ENCODE measurements around the gene NOS1AP.
"Not testable (repeated sequence)": the region's sequence is repeated elsewhere in the genome, so short reads cannot be mapped to it uniquely, and the experiment has no call there.

The NOS1AP gene

GRCh38 chr1:162079030-162079429 is 9.5 kb downstream of the NOS1AP start:
- Histone ChIP-seq H2BK5ac (ENCODE audit: low read depth, low read length, poor library complexity, severe bottlenecking) (no peak overlapping the region), H3K14ac (ENCODE audit: low read length in 2 of 2) (no peak overlapping the region), H2BK120ac (ENCODE audit: low read depth, low read length) (no peak overlapping the region), H3K9me3 (ENCODE audit: control insufficient read depth, low read length) (peaks cover 17% of the 10 kb centered on the region), H3K4ac (ENCODE audit: low read depth in 1 of 2, low read length in 2 of 2) (no peak overlapping the region), H4K91ac (ENCODE audit: low read length) (no peak overlapping the region), H3K27ac (ENCODE audit: low read length, poor library complexity, severe bottlenecking) (no peak overlapping the region), H3K79me1 (replicated peaks; ENCODE audit: low read length, poor library complexity, severe bottlenecking) (no peaks in the 10 kb centered on the region), H3K23ac (ENCODE audit: low read length in 2 of 2) (no peak overlapping the region), H3K4me2 (ENCODE audit: low read length, poor library complexity, severe bottlenecking) (no peak overlapping the region), H4K8ac (ENCODE audit: low read length) (no peak overlapping the region), H3K4me3 (ENCODE audit: insufficient read depth in 1 of 2, low read depth in 1 of 2, low read length in 2 of 2) (no peak overlapping the region), H2AK5ac (ENCODE audit: low read length, severe bottlenecking) (no peak overlapping the region), H2BK12ac (ENCODE audit: low read length in 2 of 2) (no peak overlapping the region), H3K27me3 (ENCODE audit: control insufficient read depth in 1 of 2, insufficient read depth in 1 of 2, low read length in 2 of 2) (peaks cover 0 to 32% of the 10 kb centered on the region in 2 experiments), H2AFZ (ENCODE audit: low read depth, low read length) (no peak overlapping the region), H3K9ac (ENCODE audit: low read length) (no peak overlapping the region), H3K4me1 (ENCODE audit: control insufficient read depth, insufficient read depth, low read depth, low read length) (peaks cover 5% of the 10 kb centered on the region), H3K18ac (ENCODE audit: low read depth in 1 of 2, low read length in 2 of 2) (no peak overlapping the region), H2BK15ac (ENCODE audit: low read depth, poor library complexity, severe bottlenecking) (no peak overlapping the region), H3K36me3 (ENCODE audit: control insufficient read depth in 1 of 2, insufficient read depth in 2 of 2, low read depth in 1 of 2, low read length in 2 of 2) (no peaks in the 10 kb centered on the region)
- 89% methylated on average over 1 of the region's 1 CpG for WGBS
- DNase-seq, result no peak

- Histone ChIP-seq H2BK15ac (ENCODE audit: low read depth, poor library complexity, severe bottlenecking) (no peak overlapping the region), H2BK120ac (ENCODE audit: low read depth, low read length) (no peak overlapping the region), H4K8ac (ENCODE audit: low read length) (no peak overlapping the region), H3K23ac (ENCODE audit: low read length in 2 of 2) (no peak overlapping the region), H3K79me1 (replicated peaks; ENCODE audit: low read length, poor library complexity, severe bottlenecking) (no peaks in the 10 kb centered on the region), H3K4me3 (ENCODE audit: insufficient read depth in 1 of 2, low read depth in 1 of 2, low read length in 2 of 2) (no peak overlapping the region), H2AFZ (ENCODE audit: low read depth, low read length) (no peak overlapping the region), H3K36me3 (ENCODE audit: control insufficient read depth in 1 of 2, insufficient read depth in 2 of 2, low read depth in 1 of 2, low read length in 2 of 2) (no peaks in the 10 kb centered on the region), H3K9ac (ENCODE audit: low read length) (no peak overlapping the region), H3K4me1 (ENCODE audit: control insufficient read depth, insufficient read depth, low read depth, low read length) (peaks cover 5% of the 10 kb centered on the region), H2BK5ac (ENCODE audit: low read depth, low read length, poor library complexity, severe bottlenecking) (no peak overlapping the region), H3K9me3 (ENCODE audit: control insufficient read depth, low read length) (peaks cover 1% of the 10 kb centered on the region), H2AK5ac (ENCODE audit: low read length, severe bottlenecking) (no peak overlapping the region), H3K27ac (ENCODE audit: low read length, poor library complexity, severe bottlenecking) (no peak overlapping the region), H3K4me2 (ENCODE audit: low read length, poor library complexity, severe bottlenecking) (no peak overlapping the region), H4K91ac (ENCODE audit: low read length) (no peak overlapping the region), H3K4ac (ENCODE audit: low read depth in 1 of 2, low read length in 2 of 2) (no peak overlapping the region), H3K18ac (ENCODE audit: low read depth in 1 of 2, low read length in 2 of 2) (no peak overlapping the region), H3K14ac (ENCODE audit: low read length in 2 of 2) (no peak overlapping the region), H2BK12ac (ENCODE audit: low read length in 2 of 2) (no peak overlapping the region), H3K27me3 (ENCODE audit: control insufficient read depth in 1 of 2, insufficient read depth in 1 of 2, low read length in 2 of 2) (peaks cover 0 to 32% of the 10 kb centered on the region in 2 experiments)
- WGBS, result no CpG with 5 or more reads among the region's 2 CpGs
- no peak for DNase-seq
These were observed 11.1 kb downstream of the NOS1AP start for GRCh38 chr1:162080472-162081015.

- Histone ChIP-seq H2AK5ac (ENCODE audit: low read length, severe bottlenecking) (no peak overlapping the region), H2BK12ac (ENCODE audit: low read length in 2 of 2) (no peak overlapping the region), H3K36me3 (ENCODE audit: control insufficient read depth in 1 of 2, insufficient read depth in 2 of 2, low read depth in 1 of 2, low read length in 2 of 2) (no peaks in the 10 kb centered on the region), H3K4me3 (ENCODE audit: insufficient read depth in 1 of 2, low read depth in 1 of 2, low read length in 2 of 2) (no peak overlapping the region), H2BK15ac (ENCODE audit: low read depth, poor library complexity, severe bottlenecking) (no peak overlapping the region), H3K9me3 (ENCODE audit: control insufficient read depth, low read length) (no peaks in the 10 kb centered on the region), H3K23ac (ENCODE audit: low read length in 2 of 2) (no peak overlapping the region), H3K4ac (ENCODE audit: low read depth in 1 of 2, low read length in 2 of 2) (no peak overlapping the region), H3K4me2 (ENCODE audit: low read length, poor library complexity, severe bottlenecking) (no peak overlapping the region), H3K27me3 (ENCODE audit: control insufficient read depth in 1 of 2, insufficient read depth in 1 of 2, low read length in 2 of 2) (peaks cover 0 to 30% of the 10 kb centered on the region in 2 experiments), H3K14ac (ENCODE audit: low read length in 2 of 2) (no peak overlapping the region), H4K8ac (ENCODE audit: low read length) (no peak overlapping the region), H3K27ac (ENCODE audit: low read length, poor library complexity, severe bottlenecking) (no peak overlapping the region), H3K18ac (ENCODE audit: low read depth in 1 of 2, low read length in 2 of 2) (no peak overlapping the region), H2AFZ (ENCODE audit: low read depth, low read length) (no peak overlapping the region), H3K79me1 (replicated peaks; ENCODE audit: low read length, poor library complexity, severe bottlenecking) (no peaks in the 10 kb centered on the region), H2BK120ac (ENCODE audit: low read depth, low read length) (no peak overlapping the region), H3K4me1 (ENCODE audit: control insufficient read depth, insufficient read depth, low read depth, low read length) (peaks cover 5% of the 10 kb centered on the region), H4K91ac (ENCODE audit: low read length) (no peak overlapping the region), H3K9ac (ENCODE audit: low read length) (no peak overlapping the region), H2BK5ac (ENCODE audit: low read depth, low read length, poor library complexity, severe bottlenecking) (no peak overlapping the region)
- WGBS, result 100% methylated on average over 1 of the region's 1 CpG
- DNase-seq, result no peak
These were observed 11.8 kb downstream of the NOS1AP start for GRCh38 chr1:162081316-162081715.

- H3K79me1 ChIP-seq (replicated peaks; ENCODE audit: low read length, poor library complexity, severe bottlenecking); H3K9ac ChIP-seq (ENCODE audit: low read length); H3K4me3 ChIP-seq (ENCODE audit: insufficient read depth in 1 of 2, low read depth in 1 of 2, low read length in 2 of 2); H3K4me1 ChIP-seq (ENCODE audit: control insufficient read depth, insufficient read depth, low read depth, low read length); H2BK12ac ChIP-seq (ENCODE audit: low read length in 2 of 2); H3K36me3 ChIP-seq (ENCODE audit: control insufficient read depth in 1 of 2, insufficient read depth in 2 of 2, low read depth in 1 of 2, low read length in 2 of 2); H3K18ac ChIP-seq (ENCODE audit: low read depth in 1 of 2, low read length in 2 of 2); H4K91ac ChIP-seq (ENCODE audit: low read length); H3K9me3 ChIP-seq (ENCODE audit: control insufficient read depth, low read length); H3K27ac ChIP-seq (ENCODE audit: low read length, poor library complexity, severe bottlenecking); H3K4ac ChIP-seq (ENCODE audit: low read depth in 1 of 2, low read length in 2 of 2); H3K14ac ChIP-seq (ENCODE audit: low read length in 2 of 2); H2AFZ ChIP-seq (ENCODE audit: low read depth, low read length); H4K8ac ChIP-seq (ENCODE audit: low read length); H2BK15ac ChIP-seq (ENCODE audit: low read depth, poor library complexity, severe bottlenecking); H2BK120ac ChIP-seq (ENCODE audit: low read depth, low read length); H3K4me2 ChIP-seq (ENCODE audit: low read length, poor library complexity, severe bottlenecking); H3K23ac ChIP-seq (ENCODE audit: low read length in 2 of 2); H2AK5ac ChIP-seq (ENCODE audit: low read length, severe bottlenecking); DNase-seq; H2BK5ac ChIP-seq (ENCODE audit: low read depth, low read length, poor library complexity, severe bottlenecking): not testable (repeated sequence)
- 100% methylated on average over 2 of the region's 2 CpGs for WGBS
- H3K27me3 ChIP-seq (ENCODE audit: control insufficient read depth in 1 of 2, insufficient read depth in 1 of 2, low read length in 2 of 2), result peaks cover 0 to 26% of the 10 kb centered on the region in 2 experiments
These were observed 12.6 kb downstream of the NOS1AP start for GRCh38 chr1:162082080-162082479.
